ENCODE results near the gene TP53RK.

Gene TP53RK

GRCh38 chr20:46688151-46689081, 828 bp downstream of the TP53RK start:
- in situ Hi-C loops (cut with HindIII; ENCODE audit: low sequenced_read_pairs) = no loop called here
- peak; percentile 28 for DNase-seq (ENCODE audit: low read depth, low spot score)
- no peak for TF ChIP-seq CTCF (IDR thresholded peaks at IDR 0.05; ENCODE audit: low read depth, low read length)
- H3K4me3 ChIP-seq (ENCODE audit: low read depth, low read length) = peak overlapping the region; percentile 94

GRCh38 chr20:46683939-46684750, 5.1 kb downstream of the TP53RK start:
- peak; percentile 69 for DNase-seq (ENCODE audit: low read depth, low spot score)
- peak overlapping the region; percentile 38 for H3K4me3 ChIP-seq (ENCODE audit: low read depth, low read length)
- in situ Hi-C loops (cut with HindIII; ENCODE audit: low sequenced_read_pairs) = no loop called here
- TF ChIP-seq CTCF (IDR thresholded peaks at IDR 0.05; ENCODE audit: low read depth, low read length) = no peak

GRCh38 chr20:46683668-46683938, 5.6 kb downstream of the TP53RK start:
- no peak for TF ChIP-seq CTCF (IDR thresholded peaks at IDR 0.05; ENCODE audit: low read depth, low read length)
- in situ Hi-C loops (cut with HindIII; ENCODE audit: low sequenced_read_pairs) = no loop called here
- DNase-seq (ENCODE audit: low read depth, low spot score) = no peak
- peak overlapping the region; percentile 38 for H3K4me3 ChIP-seq (ENCODE audit: low read depth, low read length)

GRCh38 chr20:46683011-46683667, 6.1 kb downstream of the TP53RK start:
- H3K4me3 ChIP-seq (ENCODE audit: low read depth, low read length) = peak overlapping the region; percentile 38
- no peak for DNase-seq (ENCODE audit: low read depth, low spot score)
- in situ Hi-C loops (cut with HindIII; ENCODE audit: low sequenced_read_pairs) = no loop called here
- TF ChIP-seq CTCF (IDR thresholded peaks at IDR 0.05; ENCODE audit: low read depth, low read length) = no peak

- DNase-seq (ENCODE audit: low read depth, low spot score) = no peak
Observed at GRCh38 chr20:46682063-46682821, 7.0 kb downstream of the TP53RK start.

More at GRCh38 chr20:46682063-46682821, 7.0 kb downstream of the TP53RK start:
- TF ChIP-seq CTCF (IDR thresholded peaks at IDR 0.05; ENCODE audit: low read depth, low read length) = no peak
- H3K4me3 ChIP-seq (ENCODE audit: low read depth, low read length) = no peak overlapping the region
- in situ Hi-C loops (cut with HindIII; ENCODE audit: low sequenced_read_pairs) = no loop called here
